Measurements from ENCODE around the gene FBXO2. TPM values are rescaled to one million over a fixed set of nuclear protein-coding genes. Genes with fewer than 3 reads are reported as not detected.

The FBXO2 gene
- total and polyA plus RNA-seq, 2 of the 4 experiments (the other 2 are of a cell fraction), result 0.36 to 1.7 TPM

DNA sequence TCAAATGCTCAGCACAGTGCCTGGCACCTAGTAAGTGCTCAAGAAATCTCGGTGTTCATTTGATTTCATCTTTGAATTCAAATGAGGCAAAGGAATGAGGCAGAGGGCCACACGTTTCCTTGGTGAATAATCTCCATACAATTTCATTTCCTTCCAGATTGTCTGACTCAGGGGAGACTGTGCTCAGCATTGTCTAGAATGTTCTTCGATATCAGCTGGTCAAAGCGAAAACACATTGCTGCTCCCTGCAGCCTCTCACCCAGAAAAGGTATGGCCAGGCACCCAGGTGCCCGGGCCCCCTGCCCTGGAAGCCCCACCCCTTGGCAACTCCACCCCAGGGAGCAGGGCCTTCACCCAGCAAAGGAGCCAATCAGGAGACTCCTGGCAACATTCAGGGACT lies 55.8 kb downstream of the FBXO2 start:
- Histone ChIP-seq H4K8ac (ENCODE audit: low read depth in 2 of 2, low read length in 2 of 2) (no peak overlapping the region), H2BK15ac (ENCODE audit: low read depth, low read length) (no peak overlapping the region), H2AK9ac (replicated peaks; ENCODE audit: low read depth, low read length, poor library complexity) (no peak overlapping the region), H3K9me3 (ENCODE audit: control insufficient read depth, insufficient read depth, low read length) (no peaks in the 10 kb centered on the region), H3K14ac (replicated peaks; ENCODE audit: low read depth, low read length) (no peak overlapping the region), H3K9me1 (ENCODE audit: insufficient read depth, low read length) (no peaks in the 10 kb centered on the region), H3K4me3 (ENCODE audit: insufficient read depth, low read depth, low read length) (no peak overlapping the region), H2AK5ac (ENCODE audit: low read depth, low read length) (no peak overlapping the region), H3K18ac (ENCODE audit: low read depth, low read length) (no peak overlapping the region), H4K91ac (ENCODE audit: insufficient read depth, low read depth, low read length) (no peak overlapping the region), H2BK20ac (ENCODE audit: low read depth, low read length) (no peak overlapping the region), H2AFZ (replicated peaks; ENCODE audit: low read length, poor library complexity) (no peak overlapping the region), H3K4me1 (ENCODE audit: control insufficient read depth, insufficient read depth, low read length) (no peaks in the 10 kb centered on the region), H3K27ac (ENCODE audit: insufficient read depth, low read length) (no peak overlapping the region), H4K5ac (ENCODE audit: low read depth, low read length) (no peak overlapping the region), H3K36me3 (ENCODE audit: control insufficient read depth, insufficient read depth, low read length) (no peaks in the 10 kb centered on the region), H2BK120ac (ENCODE audit: low read depth, low read length) (no peak overlapping the region), H3K27me3 (ENCODE audit: control insufficient read depth, insufficient read depth, low read length) (peaks cover 6% of the 10 kb centered on the region), H3K79me1 (ENCODE audit: low read depth in 1 of 2, low read length in 2 of 2) (no peaks in the 10 kb centered on the region), H2BK5ac (ENCODE audit: low read depth, low read length, poor library complexity, severe bottlenecking) (no peak overlapping the region), H3K23ac (ENCODE audit: low read depth, low read length) (no peak overlapping the region), H4K20me1 (ENCODE audit: insufficient read depth, low read length) (no peaks in the 10 kb centered on the region), H3K4ac (ENCODE audit: low read depth, low read length) (no peak overlapping the region), H3K9ac (ENCODE audit: low read depth, low read length) (no peak overlapping the region), H3K56ac (ENCODE audit: extremely low read depth, insufficient read depth, low read length) (no peak overlapping the region), H3K4me2 (ENCODE audit: low read depth, low read length) (no peak overlapping the region)
- dilution Hi-C loops (cut with HindIII; ENCODE audit: low sequenced_read_pairs, unreplicated experiment) (no loop called here), intact Hi-C loops (cut with micrococcal nuclease) (no loop called here), in situ Hi-C loops (cut with MboI; ENCODE audit: low sequenced_read_pairs) (no loop called here)
- BruUV-seq (replicated peaks), result no TSS peak
- DNase-seq, result peak; percentile 10
- 40% methylated on average over 1 of the region's 5 CpGs; no CpG with 5 or more reads in 1 of the 2 experiments for WGBS, 2 experiments (ENCODE audit: extremely low coverage in 2 of 2, insufficient read length in 1 of 2)
- TF ChIP-seq FOS (IDR thresholded peaks at IDR 0.05; ENCODE audit: low read depth, low read length), result no peak
- no peak for TF ChIP-seq RFX5 (IDR thresholded peaks at IDR 0.05; ENCODE audit: low read depth, low read length)
- TF ChIP-seq, protein P1, sequence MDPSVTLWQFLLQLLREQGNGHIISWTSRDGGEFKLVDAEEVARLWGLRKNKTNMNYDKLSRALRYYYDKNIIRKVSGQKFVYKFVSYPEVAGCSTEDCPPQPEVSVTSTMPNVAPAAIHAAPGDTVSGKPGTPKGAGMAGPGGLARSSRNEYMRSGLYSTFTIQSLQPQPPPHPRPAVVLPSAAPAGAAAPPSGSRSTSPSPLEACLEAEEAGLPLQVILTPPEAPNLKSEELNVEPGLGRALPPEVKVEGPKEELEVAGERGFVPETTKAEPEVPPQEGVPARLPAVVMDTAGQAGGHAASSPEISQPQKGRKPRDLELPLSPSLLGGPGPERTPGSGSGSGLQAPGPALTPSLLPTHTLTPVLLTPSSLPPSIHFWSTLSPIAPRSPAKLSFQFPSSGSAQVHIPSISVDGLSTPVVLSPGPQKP (IDR thresholded peaks at IDR 0.05; ENCODE audit: borderline replicate concordance, low read depth, low read length), result no peak
- no peak for TF ChIP-seq CEBPB (IDR thresholded peaks at IDR 0.05; ENCODE audit: low read depth, low read length)
- TF ChIP-seq MXI1 (IDR thresholded peaks at IDR 0.05; ENCODE audit: borderline replicate concordance, low read depth, low read length), result no peak
- TF ChIP-seq, protein P2, sequence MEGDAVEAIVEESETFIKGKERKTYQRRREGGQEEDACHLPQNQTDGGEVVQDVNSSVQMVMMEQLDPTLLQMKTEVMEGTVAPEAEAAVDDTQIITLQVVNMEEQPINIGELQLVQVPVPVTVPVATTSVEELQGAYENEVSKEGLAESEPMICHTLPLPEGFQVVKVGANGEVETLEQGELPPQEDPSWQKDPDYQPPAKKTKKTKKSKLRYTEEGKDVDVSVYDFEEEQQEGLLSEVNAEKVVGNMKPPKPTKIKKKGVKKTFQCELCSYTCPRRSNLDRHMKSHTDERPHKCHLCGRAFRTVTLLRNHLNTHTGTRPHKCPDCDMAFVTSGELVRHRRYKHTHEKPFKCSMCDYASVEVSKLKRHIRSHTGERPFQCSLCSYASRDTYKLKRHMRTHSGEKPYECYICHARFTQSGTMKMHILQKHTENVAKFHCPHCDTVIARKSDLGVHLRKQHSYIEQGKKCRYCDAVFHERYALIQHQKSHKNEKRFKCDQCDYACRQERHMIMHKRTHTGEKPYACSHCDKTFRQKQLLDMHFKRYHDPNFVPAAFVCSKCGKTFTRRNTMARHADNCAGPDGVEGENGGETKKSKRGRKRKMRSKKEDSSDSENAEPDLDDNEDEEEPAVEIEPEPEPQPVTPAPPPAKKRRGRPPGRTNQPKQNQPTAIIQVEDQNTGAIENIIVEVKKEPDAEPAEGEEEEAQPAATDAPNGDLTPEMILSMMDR (conservative IDR thresholded peaks at IDR 0.05; ENCODE audit: low read depth, low read length), result no peak
- no peak for TF ChIP-seq POLR2A (IDR thresholded peaks at IDR 0.05; ENCODE audit: low read depth, low read length)
- no peak for TF ChIP-seq MAFK (IDR thresholded peaks at IDR 0.05; ENCODE audit: low read depth, low read length)
- TF ChIP-seq MAZ (IDR thresholded peaks at IDR 0.05; ENCODE audit: borderline replicate concordance, low read depth, low read length), result no peak
- TF ChIP-seq NFE2L2 (IDR thresholded peaks at IDR 0.05; ENCODE audit: low read depth, low read length), result no peak
- no peak for TF ChIP-seq RAD21 (IDR thresholded peaks at IDR 0.05; ENCODE audit: low read length)
- TF ChIP-seq, protein P3, sequence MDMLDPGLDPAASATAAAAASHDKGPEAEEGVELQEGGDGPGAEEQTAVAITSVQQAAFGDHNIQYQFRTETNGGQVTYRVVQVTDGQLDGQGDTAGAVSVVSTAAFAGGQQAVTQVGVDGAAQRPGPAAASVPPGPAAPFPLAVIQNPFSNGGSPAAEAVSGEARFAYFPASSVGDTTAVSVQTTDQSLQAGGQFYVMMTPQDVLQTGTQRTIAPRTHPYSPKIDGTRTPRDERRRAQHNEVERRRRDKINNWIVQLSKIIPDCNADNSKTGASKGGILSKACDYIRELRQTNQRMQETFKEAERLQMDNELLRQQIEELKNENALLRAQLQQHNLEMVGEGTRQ (IDR thresholded peaks at IDR 0.05; ENCODE audit: low read depth, low read length), result no peak
- ChIA-PET POLR2A (ENCODE audit: unreplicated experiment) (no interaction called here), CTCF (no interaction called here)
- no peak for ATAC-seq (ENCODE audit: low read depth)

Data from IMR-90 (cell line).